Cortex of kidney (tissue), 1 donor: Measurements from ENCODE around the gene HOXD8.

Source experiments
- DNase-seq: peaks from one replicate; lab custom pipeline; 2025; lab: John Stamatoyannopoulos, UW

Gene HOXD8

DNA sequence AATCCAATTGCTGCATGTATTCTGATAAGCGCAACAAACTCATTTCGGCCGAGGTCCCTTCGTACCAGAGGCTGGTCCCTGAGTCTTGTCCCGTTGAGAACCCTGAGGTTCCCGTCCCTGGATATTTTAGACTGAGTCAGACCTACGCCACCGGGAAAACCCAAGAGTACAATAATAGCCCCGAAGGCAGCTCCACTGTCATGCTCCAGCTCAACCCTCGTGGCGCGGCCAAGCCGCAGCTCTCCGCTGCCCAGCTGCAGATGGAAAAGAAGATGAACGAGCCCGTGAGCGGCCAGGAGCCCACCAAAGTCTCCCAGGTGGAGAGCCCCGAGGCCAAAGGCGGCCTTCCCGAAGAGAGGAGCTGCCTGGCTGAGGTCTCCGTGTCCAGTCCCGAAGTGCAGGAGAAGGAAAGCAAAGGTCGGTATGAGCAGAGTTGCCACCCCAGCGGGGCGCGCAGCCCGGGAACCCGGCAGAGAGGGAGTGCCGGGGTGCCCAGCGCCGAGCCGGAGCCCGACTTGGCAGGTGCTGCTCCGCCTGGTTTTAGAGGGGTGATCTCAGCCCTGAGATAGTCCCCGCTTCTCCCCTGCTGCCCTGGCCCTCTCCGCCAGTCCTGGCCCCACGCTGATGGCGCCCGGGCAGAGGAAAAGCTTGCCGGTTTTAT is 12.2 kb upstream of the HOXD8 start:
- DNase-seq, result no peak

DNA sequence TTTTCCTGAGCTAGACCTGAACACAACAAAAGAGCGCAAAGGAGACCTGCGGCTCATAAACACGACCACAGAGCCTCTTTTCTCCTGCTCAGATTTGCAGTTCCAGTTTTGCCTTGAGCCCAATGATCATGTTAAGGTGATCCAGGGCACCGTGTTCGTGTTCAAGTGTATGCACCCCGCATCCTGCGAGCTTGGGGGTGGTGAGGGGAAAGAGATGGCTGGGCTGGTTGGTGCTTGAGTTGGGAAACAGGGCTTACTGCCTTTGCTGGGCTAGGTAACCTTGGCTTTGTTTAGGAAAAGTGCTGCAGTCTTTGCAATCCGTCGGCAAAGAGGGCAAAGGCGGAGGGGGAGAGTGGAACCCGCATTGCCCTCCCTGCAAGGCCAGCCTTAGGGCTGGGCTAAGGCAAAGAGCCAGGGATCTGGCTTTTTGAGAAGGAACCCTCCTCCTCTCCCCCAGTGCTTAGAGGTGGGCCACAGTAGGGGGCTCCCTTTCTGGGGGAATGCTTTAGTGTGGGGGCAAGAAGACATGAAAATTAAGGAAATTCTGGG is 11.6 kb upstream of the HOXD8 start:
- DNase-seq, result no peak

DNA sequence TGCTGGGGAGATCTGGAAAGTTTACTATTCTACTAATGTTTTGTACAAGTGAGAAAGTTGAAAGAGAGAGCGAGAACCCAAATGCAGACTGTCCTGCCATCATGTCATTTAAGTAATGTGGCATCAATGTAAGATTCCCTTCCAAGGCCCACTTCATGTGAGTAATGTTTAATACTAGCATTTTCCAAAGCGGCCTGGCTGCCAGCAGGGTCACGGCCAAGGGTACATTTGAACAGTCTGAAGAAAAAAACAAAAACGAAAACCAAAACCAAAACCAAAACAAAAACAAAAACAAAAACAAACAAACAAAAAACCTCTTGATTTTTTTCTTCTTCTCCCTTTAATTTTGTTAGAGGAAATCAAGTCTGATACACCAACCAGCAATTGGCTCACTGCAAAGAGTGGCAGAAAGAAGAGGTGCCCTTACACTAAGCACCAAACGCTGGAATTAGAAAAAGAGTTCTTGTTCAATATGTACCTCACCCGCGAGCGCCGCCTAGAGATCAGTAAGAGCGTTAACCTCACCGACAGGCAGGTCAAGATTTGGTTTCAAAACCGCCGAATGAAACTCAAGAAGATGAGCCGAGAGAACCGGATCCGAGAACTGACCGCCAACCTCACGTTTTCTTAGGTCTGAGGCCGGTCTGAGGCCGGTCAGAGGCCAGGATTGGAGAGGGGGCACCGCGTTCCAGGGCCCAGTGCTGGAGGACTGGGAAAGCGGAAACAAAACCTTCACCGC is 10.7 kb upstream of the HOXD8 start:
- no peak for DNase-seq

DNA sequence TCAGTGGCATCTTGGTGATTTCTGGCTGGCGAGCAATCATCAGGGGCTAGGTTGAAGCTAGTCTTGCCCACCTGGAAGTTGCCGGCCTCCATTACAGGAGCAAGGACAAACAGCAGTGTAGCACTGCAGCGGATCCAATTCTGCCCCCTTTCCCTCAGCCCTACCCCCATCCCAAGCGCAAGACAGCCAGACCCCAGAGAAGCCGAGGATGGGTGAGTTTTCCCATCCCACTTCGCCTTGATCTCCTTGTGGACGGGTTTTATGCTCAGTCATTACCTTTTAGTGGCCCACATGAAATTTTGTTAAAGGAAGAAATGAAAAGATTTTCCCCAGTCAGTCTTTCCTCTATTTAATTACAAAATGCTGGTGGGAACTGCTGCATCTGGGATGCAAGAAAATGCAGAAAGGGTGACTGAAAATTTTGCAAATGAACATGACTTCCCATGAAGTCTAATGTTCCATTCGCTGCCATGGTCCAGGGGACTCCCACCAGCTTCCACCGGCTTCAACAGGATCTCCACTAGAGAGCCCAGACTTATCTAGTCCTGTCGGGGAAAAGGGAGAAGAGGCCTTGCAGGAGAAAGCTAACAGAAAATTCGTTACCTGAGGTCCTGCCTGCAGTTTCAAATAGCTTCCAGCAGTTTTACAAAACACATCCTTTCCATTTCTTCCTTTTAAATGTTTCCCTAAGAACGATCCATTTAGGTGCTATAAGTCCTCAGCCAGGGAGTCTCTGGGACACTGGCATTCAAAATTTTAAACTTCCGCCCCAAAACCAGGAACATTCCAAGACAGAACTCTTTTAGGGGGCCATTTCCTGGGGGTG is 8.9 kb upstream of the HOXD8 start:
- DNase-seq, result no peak

DNA sequence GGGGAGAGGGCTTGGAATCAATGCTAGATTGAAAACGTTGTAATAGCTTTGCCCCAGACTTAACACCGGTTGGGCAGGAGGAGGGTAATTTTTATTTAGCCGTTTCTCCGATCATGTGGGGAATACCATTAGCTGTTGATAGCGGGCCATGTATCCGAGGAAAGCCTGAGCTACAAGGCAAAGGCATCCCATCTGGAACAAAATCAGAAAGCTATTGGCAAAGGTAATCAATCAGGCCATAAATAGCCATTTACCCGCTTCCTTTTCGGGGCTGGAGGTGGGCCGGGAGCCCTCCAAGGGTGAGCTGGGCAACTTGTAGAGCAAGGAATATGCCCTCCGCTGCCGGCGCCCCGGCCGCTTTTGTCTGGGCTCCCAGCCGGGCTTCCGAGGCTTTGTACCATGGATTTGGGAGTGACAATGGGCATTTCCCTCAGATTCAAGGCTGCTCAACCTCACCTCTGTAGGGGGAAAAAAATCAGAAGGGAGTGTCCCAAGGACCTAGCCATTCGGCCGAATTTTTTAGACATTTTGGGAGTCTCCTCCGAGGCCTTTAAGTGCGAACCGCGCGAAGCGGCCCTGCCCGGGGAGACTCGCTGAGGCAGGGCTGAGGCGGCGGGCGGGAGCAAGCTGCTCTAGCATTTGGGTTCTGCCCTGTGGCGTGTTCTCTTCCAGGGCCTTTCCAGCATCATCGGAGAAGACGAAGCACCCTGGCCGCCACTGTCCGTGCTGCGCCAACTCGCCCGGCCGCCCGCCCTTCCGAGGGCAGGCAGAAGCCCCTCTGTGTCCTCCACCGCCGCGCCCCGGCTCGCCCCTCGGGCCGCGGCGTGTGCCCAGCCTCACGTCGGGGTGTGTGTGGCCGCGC is 8.1 kb upstream of the HOXD8 start:
- no peak for DNase-seq

DNA sequence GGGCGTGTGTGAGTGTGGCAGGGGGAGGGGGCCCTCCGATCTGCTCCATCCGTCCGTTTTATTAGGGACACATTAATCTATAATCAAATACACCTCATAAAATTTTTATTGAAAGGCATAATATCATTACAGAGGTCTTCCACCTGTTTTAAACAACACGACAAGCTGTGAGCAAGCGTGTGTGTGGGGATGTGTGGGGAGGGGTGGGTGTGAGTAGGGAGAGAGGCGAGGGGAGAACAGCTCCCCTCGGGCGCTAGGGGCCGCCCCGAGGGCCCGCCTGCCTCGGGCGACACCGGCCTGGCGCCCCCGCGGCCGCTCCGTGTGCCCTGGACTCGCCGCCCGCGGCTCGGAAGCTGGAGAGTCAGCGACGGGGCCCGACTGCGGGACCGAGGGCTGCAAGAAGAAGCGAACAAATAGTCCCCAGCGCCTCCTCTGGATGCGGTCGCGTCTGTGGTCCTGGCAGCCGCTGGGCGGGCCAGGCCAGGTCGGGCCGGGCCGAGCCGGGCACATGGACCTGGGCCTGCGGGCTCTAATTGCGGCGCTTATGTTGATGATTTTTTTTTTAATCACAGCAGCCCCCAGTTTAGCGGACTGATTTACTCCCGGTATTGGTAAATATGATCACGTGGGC is 7.3 kb upstream of the HOXD8 start:
- DNase-seq, result no peak

DNA sequence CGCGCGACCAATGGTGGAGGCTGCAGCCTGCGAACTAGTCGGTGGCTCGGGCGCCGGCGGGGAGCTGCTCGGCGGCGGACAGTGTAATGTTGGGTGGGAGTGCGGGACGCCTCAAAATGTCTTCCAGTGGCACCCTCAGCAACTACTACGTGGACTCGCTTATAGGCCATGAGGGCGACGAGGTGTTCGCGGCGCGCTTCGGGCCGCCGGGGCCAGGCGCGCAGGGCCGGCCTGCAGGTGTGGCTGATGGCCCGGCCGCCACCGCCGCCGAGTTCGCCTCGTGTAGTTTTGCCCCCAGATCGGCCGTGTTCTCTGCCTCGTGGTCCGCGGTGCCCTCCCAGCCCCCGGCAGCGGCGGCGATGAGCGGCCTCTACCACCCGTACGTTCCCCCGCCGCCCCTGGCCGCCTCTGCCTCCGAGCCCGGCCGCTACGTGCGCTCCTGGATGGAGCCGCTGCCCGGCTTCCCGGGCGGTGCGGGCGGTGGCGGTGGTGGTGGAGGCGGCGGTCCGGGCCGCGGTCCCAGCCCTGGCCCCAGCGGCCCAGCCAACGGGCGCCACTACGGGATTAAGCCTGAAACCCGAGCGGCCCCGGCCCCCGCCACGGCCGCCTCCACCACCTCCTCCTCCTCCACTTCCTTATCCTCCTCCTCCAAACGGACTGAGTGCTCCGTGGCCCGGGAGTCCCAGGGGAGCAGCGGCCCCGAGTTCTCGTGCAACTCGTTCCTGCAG is 6.7 kb upstream of the HOXD8 start, which contains the start of gene HOXD9:
Gene HOXD9 (plus strand): TSS at position 37 of the 728 bp plus-strand sequence. CDS start 50 bp downstream, at position 87.
- DNase-seq, result no peak

DNA sequence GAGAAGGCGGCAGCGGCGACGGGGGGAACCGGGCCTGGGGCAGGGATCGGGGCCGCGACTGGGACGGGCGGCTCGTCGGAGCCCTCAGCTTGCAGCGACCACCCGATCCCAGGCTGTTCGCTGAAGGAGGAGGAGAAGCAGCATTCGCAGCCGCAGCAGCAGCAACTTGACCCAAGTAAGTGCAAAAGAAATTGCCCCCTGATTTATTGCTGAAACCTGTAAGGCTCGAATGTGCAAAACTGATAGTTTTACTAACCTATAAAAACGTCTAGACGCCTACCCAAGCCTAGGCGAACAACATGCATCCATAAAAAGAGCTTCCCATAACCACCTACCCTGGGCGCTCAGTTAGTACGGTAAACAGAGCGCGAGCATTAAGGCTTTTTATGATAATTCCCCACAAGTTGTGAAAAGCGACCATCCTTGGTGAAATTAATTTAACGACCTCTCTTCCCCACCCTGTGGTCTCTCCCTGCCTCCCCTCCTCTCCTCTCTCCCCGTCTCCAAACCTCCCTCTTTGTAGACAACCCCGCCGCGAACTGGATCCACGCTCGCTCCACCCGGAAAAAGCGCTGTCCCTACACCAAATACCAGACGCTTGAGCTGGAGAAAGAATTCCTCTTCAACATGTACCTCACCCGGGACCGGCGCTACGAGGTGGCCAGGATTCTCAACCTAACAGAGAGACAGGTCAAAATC is 5.9 kb upstream of the HOXD8 start:
- no peak for DNase-seq

DNA sequence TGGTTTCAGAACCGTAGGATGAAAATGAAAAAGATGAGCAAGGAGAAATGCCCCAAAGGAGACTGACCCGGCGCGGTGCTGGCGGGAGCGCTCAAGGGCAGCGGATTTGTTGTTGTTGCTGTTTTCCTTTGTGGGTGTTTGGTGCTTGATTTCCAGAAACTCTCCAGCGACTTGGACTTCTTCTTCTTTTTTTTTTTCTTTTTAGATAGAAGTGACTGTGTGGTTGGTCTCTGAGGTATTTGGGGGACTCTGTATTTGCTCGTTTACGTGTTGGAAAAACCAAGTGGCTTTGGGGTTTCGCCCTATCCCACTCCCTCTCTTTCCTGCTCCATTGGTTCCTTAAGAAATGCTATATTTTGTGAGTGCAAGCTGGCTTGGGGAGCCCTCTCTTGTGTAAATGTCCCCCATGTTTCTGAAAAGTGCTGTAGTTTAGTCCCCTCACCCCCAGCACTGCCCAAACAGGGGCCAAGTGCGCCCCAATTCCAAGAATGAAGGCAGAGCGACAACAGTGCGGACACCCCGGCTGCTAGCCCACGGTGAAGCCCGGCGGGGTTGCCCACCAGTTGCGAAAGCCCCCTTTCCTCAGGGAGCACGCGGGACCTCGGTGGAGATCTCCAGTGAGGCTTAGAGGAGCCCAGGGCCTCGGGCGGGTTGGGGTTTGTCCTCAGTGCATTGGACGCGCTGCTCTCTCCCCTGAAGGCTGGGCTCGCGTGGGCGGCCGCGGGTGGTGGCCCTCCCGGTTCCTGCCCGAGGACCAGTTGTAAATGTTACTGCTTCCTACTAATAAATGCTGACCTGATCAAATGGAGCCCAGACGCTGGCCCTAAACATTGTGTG is 5.2 kb upstream of the HOXD8 start:
- DNase-seq, result no peak

DNA sequence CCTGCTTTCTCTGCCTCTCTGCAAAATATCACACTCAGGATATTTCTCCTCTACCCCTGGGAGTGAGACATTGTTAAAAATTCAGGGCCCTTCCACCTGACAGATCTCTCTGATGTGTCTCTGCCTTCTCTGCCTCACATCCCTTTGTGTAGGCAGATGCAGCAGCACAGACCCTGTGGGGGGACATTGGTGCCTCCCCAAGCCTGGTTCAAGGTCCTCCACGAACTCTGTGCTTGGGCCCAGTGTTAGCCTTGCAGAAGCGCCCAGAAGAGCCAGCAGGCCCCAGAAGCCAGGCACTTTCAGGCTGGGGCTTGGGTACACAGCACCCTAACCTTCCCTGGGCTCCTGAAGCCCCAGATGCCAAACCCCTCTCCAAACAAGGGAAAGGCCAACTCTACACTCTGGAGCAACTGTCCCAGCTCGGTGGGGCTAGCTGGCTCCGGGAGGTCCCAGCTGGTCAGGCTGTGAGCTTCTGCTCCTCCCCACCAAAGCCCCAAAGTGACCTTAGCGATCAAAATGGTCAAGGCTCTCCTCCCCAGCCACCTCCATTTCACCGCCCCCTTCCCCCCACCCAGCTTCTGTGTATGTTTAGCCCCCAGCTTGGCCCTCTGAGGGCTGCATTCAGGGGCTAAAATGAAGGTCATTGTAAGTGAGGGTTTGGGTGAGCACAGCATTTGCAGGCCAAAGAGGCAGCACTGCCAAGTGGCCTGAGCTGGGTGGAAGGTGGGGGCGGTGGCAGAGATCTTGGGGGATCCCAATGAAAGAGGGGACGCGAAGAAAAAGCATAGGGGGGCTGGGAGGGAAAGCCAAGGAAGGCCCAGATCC is 4.3 kb upstream of the HOXD8 start:
- no peak for DNase-seq

DNA sequence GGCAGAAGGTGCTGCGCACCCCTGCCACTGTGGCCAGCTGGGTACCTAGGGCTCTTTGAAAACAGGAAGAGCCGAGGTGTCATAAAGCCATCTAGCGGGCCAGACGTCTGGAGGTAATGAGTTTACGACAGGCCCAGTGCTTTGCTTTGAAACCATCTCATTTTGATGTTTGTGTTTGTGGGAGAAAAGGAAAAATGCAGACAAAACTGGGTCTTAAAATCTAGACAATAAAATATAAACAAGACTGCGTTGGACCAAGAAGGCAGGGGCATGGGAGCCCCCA is 3.8 kb upstream of the HOXD8 start:
- no peak for DNase-seq

DNA sequence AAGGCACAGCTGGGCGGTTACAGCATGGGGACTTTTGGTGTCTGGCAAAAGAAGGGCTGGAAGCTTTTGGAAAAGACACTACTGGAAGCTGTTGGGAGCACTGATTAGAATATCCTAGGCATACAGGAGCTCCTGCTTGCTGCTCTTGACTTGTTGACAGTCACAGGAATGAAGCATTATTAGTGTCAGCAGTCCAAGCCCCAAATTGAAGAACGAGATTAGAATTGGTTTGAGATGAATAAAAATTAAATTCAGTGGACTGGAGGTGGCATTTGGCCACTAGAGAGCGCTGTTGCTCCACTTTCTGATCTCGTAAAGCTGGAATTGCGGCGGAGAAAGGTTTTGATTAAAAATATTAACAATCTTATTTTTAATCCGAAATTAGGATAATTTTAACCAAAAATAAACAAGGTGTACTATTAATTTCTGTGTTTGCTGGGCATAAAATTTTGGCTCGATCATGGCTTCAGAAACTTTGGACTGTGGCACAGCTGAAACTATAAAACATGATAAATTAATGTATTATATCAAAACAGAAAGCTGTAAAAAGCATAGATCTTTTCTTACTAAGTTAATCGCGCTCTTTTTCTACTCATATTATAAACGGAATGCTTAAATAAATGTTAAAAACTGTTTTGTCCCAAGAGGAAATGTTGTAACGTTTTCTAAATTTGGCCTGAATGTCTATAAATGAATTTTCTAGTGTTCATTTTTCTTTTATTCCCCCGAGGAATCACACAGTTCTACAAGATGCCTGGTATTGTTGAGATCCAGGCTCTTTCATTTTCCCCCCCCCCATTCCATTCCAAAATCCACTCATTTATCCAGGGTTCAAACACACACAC is 2.4 kb upstream of the HOXD8 start:
- DNase-seq, result no peak

DNA sequence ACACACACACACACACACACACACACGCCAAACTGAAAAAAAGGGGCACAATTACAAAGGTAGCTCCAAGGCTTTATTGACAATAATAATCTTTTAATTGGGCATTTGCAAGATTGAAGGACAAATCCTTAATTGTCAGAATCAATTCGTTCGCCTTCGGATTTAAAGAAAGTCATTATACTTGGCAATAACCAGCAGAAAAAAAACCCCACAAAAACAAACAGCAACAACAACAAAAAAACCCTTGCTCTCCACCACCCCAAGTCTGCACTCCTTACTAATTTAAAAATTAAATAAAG is 1.8 kb upstream of the HOXD8 start:
- no peak for DNase-seq

DNA sequence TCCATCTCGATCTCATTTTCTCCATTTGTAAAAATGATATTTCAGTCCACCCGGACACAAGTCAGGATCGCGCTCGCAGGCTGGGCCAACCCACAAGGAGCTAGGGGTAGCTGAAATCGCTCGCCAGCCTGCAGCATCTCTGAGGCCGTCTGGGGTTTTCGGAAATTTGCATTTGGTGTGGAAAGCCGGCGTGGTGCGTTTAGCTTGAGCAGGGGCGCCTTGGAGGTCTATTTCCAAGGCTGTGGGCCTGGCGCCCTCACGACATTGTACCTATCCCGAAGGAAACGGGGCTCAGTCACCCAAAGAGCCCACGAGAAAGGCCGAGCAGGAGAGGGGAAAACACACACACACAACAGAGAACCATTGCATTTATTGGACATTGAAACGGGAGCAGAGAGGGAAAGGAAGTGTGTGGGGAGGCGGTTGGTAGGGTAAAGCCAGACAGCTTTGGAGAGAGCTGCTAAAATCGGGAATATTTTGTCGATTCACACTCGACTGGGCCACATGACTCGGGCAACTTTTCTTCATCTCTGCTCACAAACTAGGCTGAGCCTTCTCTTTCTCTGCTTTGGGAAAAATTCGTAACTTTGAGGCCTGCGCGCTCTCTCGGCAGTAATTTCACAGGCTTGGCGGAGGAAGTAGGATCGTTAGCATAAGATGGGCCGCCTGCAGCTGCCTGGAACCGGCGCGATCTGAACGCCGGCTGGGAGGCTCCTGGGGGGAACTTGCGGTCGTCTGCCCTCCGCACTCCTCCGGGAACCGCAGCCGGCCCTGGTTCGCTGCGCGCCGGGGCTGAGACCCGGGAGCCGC is 1.1 kb upstream of the HOXD8 start:
- no peak for DNase-seq

DNA sequence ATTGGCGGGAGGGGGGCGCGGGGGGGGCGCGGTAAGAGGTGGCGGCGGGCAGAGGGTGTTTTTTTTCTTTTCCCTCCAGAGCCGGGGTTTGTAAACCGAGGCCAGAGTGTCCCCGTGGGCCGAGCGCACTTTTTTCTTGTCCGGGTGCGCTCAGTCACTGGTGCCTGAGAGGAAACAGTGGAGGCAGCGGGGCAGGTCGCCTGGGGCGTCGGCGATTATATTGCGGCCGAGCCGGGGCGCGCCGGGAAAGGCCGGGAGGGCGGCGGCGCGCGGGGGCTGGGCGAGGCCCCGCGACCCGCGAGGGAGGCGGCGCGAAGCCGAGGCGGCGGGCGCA is 275 bp downstream of the HOXD8 start:
- no peak for DNase-seq

DNA sequence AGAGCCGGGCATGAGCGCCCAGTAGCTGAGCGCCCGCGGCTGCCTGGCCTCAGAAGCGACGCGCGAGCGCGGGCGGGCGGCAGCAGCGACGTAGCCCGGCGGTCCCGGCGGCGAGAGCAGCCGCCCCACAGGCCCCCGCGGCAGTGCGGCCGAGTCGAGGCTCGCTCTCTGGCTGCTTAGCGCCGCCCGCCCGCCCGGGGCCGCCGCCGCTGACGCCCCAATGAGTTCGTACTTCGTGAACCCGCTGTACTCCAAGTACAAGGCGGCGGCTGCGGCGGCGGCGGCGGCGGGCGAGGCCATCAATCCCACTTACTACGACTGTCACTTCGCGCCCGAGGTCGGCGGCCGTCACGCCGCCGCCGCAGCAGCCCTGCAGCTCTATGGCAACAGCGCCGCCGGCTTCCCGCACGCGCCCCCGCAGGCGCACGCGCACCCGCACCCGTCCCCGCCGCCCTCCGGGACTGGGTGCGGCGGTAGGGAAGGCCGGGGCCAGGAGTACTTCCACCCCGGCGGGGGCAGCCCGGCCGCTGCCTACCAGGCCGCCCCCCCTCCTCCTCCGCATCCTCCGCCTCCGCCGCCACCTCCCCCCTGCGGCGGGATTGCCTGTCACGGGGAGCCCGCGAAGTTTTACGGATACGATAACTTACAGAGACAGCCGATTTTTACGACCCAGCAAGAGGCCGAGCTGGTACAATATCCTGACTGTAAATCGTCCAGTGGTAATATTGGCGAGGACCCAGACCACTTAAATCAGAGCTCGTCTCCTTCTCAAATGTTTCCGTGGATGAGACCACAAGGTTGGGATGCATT is 847 bp downstream of the HOXD8 start:
- DNase-seq, result no peak
